ENCODE results near the gene CASK.
"Not testable (repeated sequence)": the region's sequence is repeated elsewhere in the genome, so short reads cannot be mapped to it uniquely, and the experiment has no call there.

CASK gene

GRCh38 chrX:41722816-41723618 is 200.3 kb downstream of the CASK start:
- TF ChIP-seq, protein P1, sequence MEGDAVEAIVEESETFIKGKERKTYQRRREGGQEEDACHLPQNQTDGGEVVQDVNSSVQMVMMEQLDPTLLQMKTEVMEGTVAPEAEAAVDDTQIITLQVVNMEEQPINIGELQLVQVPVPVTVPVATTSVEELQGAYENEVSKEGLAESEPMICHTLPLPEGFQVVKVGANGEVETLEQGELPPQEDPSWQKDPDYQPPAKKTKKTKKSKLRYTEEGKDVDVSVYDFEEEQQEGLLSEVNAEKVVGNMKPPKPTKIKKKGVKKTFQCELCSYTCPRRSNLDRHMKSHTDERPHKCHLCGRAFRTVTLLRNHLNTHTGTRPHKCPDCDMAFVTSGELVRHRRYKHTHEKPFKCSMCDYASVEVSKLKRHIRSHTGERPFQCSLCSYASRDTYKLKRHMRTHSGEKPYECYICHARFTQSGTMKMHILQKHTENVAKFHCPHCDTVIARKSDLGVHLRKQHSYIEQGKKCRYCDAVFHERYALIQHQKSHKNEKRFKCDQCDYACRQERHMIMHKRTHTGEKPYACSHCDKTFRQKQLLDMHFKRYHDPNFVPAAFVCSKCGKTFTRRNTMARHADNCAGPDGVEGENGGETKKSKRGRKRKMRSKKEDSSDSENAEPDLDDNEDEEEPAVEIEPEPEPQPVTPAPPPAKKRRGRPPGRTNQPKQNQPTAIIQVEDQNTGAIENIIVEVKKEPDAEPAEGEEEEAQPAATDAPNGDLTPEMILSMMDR (IDR thresholded peaks at IDR 0.05; ENCODE audit: low read depth, low read length), result no peak
- Histone ChIP-seq H3K4me3 (ENCODE audit: low read depth, low read length) (no peak overlapping the region), H3K27me3 (ENCODE audit: insufficient read depth, low read depth, severe bottlenecking) (no peaks in the 10 kb centered on the region), H3K27ac (no peak overlapping the region), H3K9me3 (ENCODE audit: severe bottlenecking) (no peaks in the 10 kb centered on the region), H3K36me3 (no peaks in the 10 kb centered on the region)
- no peak for DNase-seq

DNA sequence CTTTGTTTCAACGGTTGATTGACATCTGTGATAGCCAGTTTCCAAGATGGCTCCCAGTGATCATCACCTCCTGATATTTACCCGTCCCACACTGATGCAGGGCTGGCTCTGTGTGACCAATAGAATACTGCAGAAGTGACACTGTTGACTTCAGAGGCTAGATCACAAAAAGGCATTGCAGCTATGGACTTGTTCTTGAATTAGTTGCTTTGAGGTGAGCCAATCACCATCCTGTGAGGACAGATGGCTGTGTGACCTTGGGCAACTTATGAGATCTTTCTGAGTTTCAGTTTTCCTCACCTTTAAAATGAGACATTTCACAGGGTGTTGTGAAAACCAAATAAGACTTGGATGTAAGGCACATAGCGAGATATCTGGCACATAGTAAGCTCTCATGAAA is 201.1 kb downstream of the CASK start:
- no peak for DNase-seq
- no peaks in the 10 kb centered on the region for H3K9me3 ChIP-seq (ENCODE audit: severe bottlenecking)
- no peak overlapping the region for H3K4me3 ChIP-seq (ENCODE audit: low read depth, low read length)
- H3K27me3 ChIP-seq (ENCODE audit: insufficient read depth, low read depth, severe bottlenecking), result peaks cover 1% of the 10 kb centered on the region
- TF ChIP-seq, protein P1 (IDR thresholded peaks at IDR 0.05; ENCODE audit: low read depth, low read length), result no peak
- H3K36me3 ChIP-seq, result no peaks in the 10 kb centered on the region
- no peak overlapping the region for H3K27ac ChIP-seq

GRCh38 chrX:41721590-41721989 is 201.8 kb downstream of the CASK start:
- no peaks in the 10 kb centered on the region for H3K9me3 ChIP-seq (ENCODE audit: severe bottlenecking)
- H3K27me3 ChIP-seq (ENCODE audit: insufficient read depth, low read depth, severe bottlenecking), result peaks cover 6% of the 10 kb centered on the region
- TF ChIP-seq, protein P1 (IDR thresholded peaks at IDR 0.05; ENCODE audit: low read depth, low read length), result no peak
- H3K36me3 ChIP-seq, result no peaks in the 10 kb centered on the region
- H3K27ac ChIP-seq, result no peak overlapping the region
- H3K4me3 ChIP-seq (ENCODE audit: low read depth, low read length), result no peak overlapping the region
- no peak for DNase-seq

DNA sequence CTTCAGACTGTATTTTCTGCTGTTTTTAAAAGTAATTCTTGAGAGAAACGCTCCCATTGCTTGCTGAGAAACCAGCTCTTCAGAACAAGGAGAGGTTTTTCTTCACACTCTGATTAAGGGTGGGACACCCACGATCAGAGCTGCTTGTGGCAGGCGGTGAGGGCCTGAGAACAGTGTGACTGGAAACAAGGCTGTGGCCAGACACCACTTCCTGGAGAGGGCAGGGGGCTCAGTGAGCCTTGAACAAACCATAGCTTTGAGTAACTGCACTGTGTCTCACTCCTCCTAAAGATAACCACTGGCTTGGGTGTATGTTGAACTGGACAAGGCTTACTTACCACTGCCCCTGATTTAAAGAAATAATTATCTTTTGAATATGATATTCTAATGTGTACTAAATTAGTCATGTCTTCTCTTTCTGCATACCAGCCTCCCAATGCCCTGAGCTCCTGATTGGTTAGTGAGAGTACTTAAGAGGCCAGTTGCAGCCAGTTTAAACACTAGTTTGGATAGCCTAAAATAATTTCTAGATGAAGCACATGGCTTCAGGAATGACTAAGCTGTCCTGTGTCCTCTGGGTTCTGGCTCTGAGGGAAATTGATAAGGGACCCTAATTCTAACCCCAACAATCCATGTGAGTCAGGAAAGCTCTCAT is 203.1 kb downstream of the CASK start:
- Histone ChIP-seq H3K27me3 (ENCODE audit: insufficient read depth, low read depth, severe bottlenecking) (peaks cover 6% of the 10 kb centered on the region), H3K9me3 (ENCODE audit: severe bottlenecking) (no peaks in the 10 kb centered on the region), H3K4me3 (ENCODE audit: low read depth, low read length) (no peak overlapping the region), H3K27ac (no peak overlapping the region), H3K36me3 (no peaks in the 10 kb centered on the region)
- DNase-seq, result no peak
- TF ChIP-seq, protein P1 (IDR thresholded peaks at IDR 0.05; ENCODE audit: low read depth, low read length), result no peak

- not testable (repeated sequence) for H3K36me3 ChIP-seq; H3K27ac ChIP-seq; H3K9me3 ChIP-seq (ENCODE audit: severe bottlenecking); H3K27me3 ChIP-seq (ENCODE audit: insufficient read depth, low read depth, severe bottlenecking); H3K4me3 ChIP-seq (ENCODE audit: low read depth, low read length); DNase-seq
Observed at GRCh38 chrX:41719610-41720009, 203.7 kb downstream of the CASK start.

DNA sequence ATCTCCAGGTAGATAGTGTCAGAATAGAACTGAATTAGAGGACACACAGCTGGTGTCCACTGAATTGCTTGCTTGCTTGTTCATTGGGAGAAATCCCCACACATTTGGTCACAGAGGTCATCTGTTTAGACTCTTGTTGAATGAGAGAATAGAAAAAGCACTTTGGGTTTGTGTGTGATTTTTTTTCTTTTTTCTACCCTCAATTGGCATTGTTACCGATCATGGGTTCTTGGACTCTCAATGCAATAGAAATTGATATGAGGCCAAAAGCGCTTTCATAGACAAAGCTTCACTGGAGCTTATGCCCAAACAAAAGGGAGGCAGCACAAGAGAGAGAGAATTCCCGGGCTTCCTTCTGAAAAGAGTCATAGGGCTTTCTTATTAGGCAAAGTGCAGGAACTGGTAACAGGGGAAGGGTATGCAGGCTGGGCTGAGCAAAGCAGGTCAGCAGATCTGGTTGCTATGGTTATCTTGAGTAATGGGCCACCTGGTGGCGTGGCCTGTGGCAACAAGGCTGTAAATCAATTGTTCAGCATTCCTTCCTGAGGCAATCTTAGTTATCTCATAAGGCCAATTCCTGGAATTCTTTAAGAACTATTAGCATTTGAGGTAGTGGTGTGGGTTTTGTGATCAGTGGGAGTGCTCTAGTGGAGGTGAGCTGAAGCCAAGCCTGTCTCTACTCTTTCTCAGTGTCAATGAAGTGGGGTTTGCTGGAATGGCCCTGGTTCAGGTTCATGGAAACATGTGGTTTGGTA is 204.7 kb downstream of the CASK start:
- peaks cover 6% of the 10 kb centered on the region for H3K27me3 ChIP-seq (ENCODE audit: insufficient read depth, low read depth, severe bottlenecking)
- H3K27ac ChIP-seq, result no peak overlapping the region
- H3K36me3 ChIP-seq, result no peaks in the 10 kb centered on the region
- H3K4me3 ChIP-seq (ENCODE audit: low read depth, low read length), result no peak overlapping the region
- no peak for DNase-seq
- TF ChIP-seq, protein P1 (IDR thresholded peaks at IDR 0.05; ENCODE audit: low read depth, low read length), result no peak
- no peaks in the 10 kb centered on the region for H3K9me3 ChIP-seq (ENCODE audit: severe bottlenecking)
